ENCODE measurements around the gene RNF8. TPM values are rescaled to one million over a fixed set of nuclear protein-coding genes. Genes with fewer than 3 reads are reported as not detected.
A peak's percentile ranks its signal among the peaks of the same experiment; 100 is the strongest.
"Not testable (repeated sequence)": the region's sequence is repeated elsewhere in the genome, so short reads cannot be mapped to it uniquely, and the experiment has no call there.

The RNF8 gene
- total RNA-seq, 1 experiment from 2014 or later = 10.2 TPM

DNA sequence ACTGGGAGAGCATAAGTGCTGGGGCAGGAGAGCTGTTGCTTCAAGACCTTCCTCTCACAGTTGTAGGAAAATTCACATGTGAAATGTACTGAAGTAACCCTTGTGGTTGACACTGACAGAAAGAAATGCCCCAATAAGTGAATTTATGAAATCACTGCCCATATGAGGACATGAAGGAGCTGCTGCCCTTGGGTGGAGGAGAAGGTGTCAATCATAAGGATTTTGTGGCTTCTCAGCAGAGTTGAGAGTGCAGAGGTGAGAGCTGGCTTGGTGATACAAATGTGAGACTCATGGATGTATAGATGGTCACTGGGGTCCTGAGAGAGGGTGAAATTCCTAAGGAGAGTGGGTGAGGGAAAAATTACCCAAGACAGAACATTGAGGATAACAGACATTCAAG lies 45.3 kb downstream of the RNF8 start:
- no peak for DNase-seq (ENCODE audit: low spot score)

- DNase-seq (ENCODE audit: low spot score) = no peak
Observed at GRCh38 chr6:37399795-37400490, 46.2 kb downstream of the RNF8 start.

- DNase-seq (ENCODE audit: low spot score) = not testable (repeated sequence)
Observed at GRCh38 chr6:37401658-37402057, 47.9 kb downstream of the RNF8 start.

DNA sequence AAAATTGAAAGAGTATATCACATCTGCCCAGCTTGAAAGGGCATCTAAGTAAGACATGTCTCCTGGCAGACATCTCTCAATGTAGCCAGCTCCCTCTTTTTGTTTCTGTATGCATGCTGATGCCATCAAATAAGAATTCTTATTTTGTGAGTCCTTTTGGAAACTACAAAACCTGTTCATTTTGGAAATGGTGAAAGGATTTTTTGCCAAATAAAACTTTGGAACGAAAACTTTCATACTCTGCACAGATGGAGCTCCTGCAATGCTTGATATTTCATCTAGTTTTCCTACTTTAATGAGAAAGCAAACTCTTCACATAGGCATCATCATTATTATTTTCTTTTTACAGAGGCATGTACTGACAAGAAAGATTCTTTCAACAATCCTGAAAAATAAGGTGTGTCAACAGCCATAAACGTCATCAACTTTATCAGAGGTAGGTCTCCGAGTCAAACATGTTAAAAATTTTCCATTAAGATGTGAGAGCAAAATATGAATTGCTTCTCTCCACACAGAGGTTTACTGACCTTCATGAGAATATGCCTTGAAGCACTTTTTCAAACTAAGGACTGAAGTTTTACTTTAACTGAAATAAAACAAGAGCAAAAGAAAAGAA lies 53.1 kb downstream of the RNF8 start:
- DNase-seq (ENCODE audit: low spot score) = no peak

DNA sequence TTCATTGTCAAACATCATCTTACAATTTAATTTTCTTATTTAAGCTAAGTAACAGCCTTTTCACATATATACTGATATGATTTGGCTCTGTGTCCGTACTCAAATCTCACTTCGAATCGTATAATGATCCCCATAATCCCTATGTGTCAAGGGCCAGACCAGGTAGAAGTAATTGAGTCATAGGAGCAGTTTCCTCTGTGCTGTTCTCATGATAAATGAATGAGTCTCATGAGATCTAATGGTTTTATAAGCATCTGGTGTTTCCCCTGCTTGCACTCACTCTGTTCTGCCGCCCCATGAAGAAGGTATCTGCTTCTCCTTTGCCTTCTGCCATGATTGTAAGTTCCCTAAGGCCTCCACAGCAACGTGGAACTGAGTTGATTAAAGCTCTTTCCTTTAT lies 54.2 kb downstream of the RNF8 start:
- no peak for DNase-seq (ENCODE audit: low spot score)

- no peak for DNase-seq (ENCODE audit: low spot score)
Observed at GRCh38 chr6:37409501-37409900, 55.7 kb downstream of the RNF8 start.

DNA sequence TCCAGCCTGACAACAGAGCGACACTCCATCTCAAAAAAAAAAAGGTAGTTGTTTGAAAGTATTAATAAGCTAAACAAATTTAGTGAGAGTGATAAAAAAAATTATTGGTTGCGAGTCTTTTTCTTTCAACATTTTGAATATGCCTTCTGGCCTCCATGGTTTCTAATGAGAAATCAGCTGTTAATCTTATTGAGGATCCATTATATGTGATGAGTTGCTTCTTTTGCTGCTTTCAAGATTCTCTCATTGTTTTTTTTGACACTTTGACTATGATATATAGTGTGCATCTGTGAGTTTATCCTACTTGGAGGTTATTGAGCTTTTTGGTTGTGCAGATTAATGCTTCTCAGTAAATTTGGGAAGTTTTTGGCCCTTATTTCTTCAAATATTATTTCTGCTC lies 63.6 kb downstream of the RNF8 start:
- no peak for DNase-seq (ENCODE audit: low spot score)

DNA sequence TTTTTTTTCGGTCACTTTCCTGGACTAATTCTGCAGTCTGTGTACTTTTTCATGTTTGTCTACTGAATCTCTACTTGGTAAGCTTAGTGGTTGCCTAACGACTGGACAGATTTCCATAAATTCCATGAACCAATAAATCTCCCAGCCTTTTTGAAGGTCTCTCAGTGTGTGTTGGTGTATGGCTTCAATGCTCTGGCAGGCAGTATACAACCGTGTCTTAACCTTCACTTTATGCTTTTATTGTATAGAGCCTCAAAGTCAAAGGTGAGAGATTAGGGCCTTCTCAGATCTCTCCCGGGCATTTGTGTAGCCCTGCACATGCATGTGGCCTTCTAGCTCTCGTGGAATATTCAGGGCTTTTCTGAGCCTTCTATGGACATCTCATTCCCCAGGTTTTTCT lies 64.9 kb downstream of the RNF8 start:
- no peak for DNase-seq (ENCODE audit: low spot score)

DNA sequence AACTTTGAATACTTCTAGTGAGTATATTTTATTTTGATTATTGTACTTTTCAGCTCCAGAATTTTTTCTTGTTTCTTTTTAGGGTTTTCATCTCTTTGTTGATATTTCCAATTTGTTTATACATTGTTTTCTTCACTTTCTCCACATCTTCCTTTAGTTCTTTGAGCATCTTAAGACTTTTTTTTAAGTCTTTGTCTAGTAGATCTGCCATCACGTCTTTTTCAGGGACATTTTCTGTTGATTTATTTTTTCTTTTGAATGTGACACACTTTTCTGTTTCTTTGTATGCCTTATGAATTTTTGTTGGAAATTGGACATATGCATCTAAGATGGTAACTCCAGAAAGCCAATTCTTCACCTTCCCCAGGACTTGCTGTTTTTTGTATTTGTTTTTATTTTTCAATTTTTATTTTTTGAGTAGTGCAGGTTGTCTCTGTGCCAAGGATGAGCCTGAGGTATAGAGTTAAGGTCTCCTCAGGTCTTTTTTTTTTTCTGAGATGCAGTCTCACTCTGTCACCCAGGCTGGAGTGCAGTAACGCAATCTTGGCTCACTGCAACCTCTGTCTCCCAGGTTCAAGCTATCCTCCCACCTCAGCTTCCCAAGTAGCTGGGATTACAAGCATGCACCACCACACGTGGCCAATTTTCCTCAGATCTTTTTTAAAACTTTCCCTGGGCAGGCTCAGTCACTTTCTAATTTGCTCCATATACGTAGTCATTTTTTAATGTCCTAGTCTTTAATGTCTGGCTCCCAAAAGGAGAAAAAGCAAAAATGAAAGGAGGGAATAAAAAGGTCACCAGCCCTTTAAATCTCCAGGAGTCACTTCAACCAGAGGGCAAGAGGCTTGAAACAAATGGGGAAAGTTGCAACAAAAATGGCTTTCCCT lies 72.5 kb downstream of the RNF8 start:
- DNase-seq (ENCODE audit: low spot score) = no peak

DNA sequence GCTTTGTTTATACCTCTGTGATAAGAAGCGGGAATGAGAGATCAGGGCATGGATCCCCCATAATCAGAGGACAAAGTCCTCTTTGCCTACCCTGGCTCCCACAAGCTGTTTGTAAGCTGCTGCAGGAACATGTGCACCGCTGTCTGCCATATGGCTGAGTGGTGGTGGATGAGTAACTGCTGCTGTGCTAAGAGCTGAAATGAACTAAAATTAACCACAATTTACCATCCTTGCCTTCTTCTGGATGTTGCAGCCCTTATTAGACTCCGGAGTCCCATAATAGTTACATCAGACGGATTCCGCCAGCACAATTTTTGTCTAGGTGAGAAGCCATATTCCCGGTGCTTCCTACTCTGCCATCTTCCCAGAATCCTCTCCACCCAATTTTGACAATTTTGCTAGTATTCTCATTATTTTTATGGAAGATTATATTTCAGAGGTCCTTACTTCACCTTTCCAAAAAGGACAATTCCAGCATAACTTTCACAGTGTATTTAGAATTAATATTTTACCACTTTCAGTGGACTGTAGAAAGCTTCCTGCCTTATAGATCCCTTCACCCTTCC lies 73.2 kb downstream of the RNF8 start:
- no peak for DNase-seq (ENCODE audit: low spot score)

DNA sequence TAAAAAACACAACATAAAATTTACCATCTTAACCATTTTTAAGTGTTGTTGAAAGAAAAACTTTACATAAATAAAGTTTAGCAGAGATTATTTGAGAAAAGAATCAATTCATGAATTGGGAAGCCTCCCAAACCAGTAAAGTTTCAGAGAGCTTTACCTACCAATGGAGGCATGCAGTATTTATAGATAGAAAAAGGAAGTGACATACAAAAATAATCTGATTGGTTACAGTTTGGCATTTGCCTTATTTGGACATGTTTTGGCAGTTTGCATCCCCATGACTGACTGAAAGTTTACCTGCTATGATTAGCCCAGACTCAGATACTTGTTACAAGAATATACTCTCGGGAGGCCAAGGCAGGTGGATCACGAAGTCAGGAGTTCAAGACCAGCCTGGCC lies 75.6 kb downstream of the RNF8 start:
- DNase-seq (ENCODE audit: low spot score) = no peak

DNA sequence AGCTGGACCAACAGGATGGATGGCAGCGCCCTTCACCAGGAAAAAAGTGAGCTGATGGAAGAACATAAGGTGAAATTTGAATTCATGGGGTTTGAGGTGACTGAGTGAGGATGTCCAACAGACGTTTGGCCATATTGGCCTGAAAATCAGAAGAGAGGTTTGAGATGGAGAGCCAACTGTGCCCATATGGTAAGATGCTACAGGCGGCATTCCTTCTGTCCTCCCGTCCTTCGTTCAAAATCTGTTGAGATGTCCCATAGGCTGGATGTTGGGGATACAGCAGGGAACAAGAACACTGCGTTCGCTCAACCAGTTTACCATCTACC lies 78.8 kb downstream of the RNF8 start:
- DNase-seq (ENCODE audit: low spot score) = no peak

GRCh38 chr6:37432916-37433656 lies 79.3 kb downstream of the RNF8 start, which contains the start of gene CMTR1:
Gene CMTR1 (plus strand): TSS chr6:37433221. CDS start chr6:37435630, 2,409 bp downstream.
- DNase-seq (ENCODE audit: low spot score) = peak; percentile 85

DNA sequence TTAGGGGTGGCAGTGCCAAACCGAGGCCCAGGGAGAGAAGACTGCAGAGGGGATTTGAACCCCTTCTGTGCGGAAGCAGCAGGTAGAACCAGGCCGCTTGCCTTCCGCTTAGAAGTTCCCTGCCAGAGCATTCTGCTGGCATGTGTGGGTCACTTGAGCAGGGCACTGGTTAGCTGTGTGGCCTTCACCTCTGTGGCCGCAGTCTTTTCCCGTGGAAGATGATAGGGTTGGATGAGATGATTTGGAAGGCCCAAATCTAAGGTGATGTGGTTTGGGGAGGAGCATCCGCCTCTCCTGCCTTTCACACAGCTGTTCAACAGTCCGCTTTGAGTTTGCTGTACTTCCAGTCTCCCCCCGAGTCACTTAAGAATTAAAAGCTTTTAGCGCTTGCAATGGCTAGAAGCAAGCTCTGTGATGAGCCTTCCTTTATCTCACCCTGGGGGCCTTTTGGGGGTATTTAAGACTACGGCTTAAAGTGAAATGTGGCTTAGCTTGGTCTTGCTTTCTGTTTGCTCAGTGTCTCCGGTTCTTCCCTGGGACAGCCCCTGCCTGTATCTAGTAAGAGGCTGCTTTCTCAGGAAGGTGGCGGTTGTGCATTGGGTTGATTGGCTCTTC lies 80.0 kb downstream of the RNF8 start:
- DNase-seq (ENCODE audit: low spot score) = peak; percentile 19

GRCh38 chr6:37435373-37435772 lies 81.6 kb downstream of the RNF8 start:
- DNase-seq (ENCODE audit: low spot score) = no peak

GRCh38 chr6:37435816-37436215 lies 82.0 kb downstream of the RNF8 start:
- no peak for DNase-seq (ENCODE audit: low spot score)

- no peak for DNase-seq (ENCODE audit: low spot score)
Observed at GRCh38 chr6:37438930-37439329, 85.1 kb downstream of the RNF8 start.

GRCh38 chr6:37441651-37442050 lies 87.9 kb downstream of the RNF8 start:
- no peak for DNase-seq (ENCODE audit: low spot score)

GRCh38 chr6:37442416-37443215 lies 88.8 kb downstream of the RNF8 start:
- no peak for DNase-seq (ENCODE audit: low spot score)

- DNase-seq (ENCODE audit: low spot score) = not testable (repeated sequence)
Observed at GRCh38 chr6:37443216-37443542, 89.4 kb downstream of the RNF8 start.
